DND-41 (cell line): Measurements from ENCODE around the gene KCNQ5.

ENCODE experiments used
- EZH2 ChIP-seq: IDR thresholded peaks from 3 replicates; pipeline ENCODE4 v1.6.1; 2012; ENCODE audit warnings: borderline replicate concordance, low read depth, mild to moderate bottlenecking, moderate library complexity, low read length, inconsistent platforms; ENCODE audit not compliant: severe bottlenecking
- TF ChIP-seq, protein P1 (sequence below): IDR thresholded peaks from 2 replicates; pipeline ENCODE4 v1.5.1; 2012; ENCODE audit warnings: borderline replicate concordance, low read length, moderate library complexity, mild to moderate bottlenecking; ENCODE audit not compliant: poor library complexity, severe bottlenecking; ENCODE audit errors: extremely low read depth

DNA sequence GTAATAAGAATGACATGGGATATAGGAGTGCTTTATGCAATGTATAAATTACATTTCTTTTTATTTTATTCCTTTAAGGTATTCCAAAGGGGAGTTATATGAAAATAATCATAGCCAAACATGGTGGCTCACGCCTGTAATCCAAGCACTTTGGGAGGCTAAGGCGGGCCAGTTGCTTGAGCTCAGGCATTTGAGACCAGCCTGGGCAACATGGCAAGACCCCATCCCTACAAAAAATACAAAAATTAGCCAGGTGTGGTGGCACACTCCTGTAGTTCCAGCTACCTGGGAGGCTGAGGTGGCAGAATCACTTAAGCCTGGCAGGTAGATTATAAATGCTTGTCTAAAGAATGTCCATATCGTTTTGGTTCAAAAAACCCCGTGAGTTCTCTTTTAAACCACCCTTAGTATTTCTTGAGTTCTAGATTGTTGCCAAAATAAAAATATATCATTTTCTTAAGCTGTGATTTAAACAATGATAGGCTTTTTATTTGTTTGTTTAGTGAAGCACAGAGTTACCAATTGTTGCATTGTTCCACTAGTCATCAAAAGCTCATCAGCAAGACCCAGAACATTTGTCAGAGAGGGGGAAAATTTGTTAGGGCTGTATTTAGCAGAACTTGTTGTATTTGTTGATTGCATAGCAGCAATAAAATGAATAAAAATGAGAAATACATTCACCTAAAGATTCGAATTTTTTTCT lies 457.2 kb downstream of the KCNQ5 start:
- TF ChIP-seq, protein P1, sequence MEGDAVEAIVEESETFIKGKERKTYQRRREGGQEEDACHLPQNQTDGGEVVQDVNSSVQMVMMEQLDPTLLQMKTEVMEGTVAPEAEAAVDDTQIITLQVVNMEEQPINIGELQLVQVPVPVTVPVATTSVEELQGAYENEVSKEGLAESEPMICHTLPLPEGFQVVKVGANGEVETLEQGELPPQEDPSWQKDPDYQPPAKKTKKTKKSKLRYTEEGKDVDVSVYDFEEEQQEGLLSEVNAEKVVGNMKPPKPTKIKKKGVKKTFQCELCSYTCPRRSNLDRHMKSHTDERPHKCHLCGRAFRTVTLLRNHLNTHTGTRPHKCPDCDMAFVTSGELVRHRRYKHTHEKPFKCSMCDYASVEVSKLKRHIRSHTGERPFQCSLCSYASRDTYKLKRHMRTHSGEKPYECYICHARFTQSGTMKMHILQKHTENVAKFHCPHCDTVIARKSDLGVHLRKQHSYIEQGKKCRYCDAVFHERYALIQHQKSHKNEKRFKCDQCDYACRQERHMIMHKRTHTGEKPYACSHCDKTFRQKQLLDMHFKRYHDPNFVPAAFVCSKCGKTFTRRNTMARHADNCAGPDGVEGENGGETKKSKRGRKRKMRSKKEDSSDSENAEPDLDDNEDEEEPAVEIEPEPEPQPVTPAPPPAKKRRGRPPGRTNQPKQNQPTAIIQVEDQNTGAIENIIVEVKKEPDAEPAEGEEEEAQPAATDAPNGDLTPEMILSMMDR, result no peak
- no peak for TF ChIP-seq EZH2
